K562 (cell line): ENCODE results near the gene FKBP8. TPM values are rescaled to one million over a fixed set of nuclear protein-coding genes. Genes with fewer than 3 reads are reported as not detected.

Experiments used
- AFF1 ChIP-seq, 2 experiments: fragments of 450-650 bp; IDR thresholded peaks; 2 replicates each; pipeline ENCODE4 v1.6.1; 2018; ENCODE audit warnings: mild to moderate bottlenecking in 2 of 2, low read depth in 1 of 2; ENCODE audit not compliant: partially characterized antibody in 2 of 2
- CREB5 ChIP-seq: fragments of 250-450 bp; sonication (Bioruptor Pico); IDR thresholded peaks from 2 replicates; pipeline ENCODE4 v1.5.0; 2020; ENCODE audit warnings: mild to moderate bottlenecking
- CREM ChIP-seq: IDR thresholded peaks from 2 replicates; pipeline ENCODE4 v1.6.1; 2014; ENCODE audit warnings: antibody characterized with exemption, low read depth
- ELK3 ChIP-seq: fragments of 450-650 bp; formaldehyde crosslinking; IDR thresholded peaks from 2 replicates; pipeline ENCODE4 v1.4.0; 2020; ENCODE audit warnings: mild to moderate bottlenecking
- FOXK1 ChIP-seq: sonication (generic); formaldehyde crosslinking; IDR thresholded peaks from 2 replicates; pipeline ENCODE4 v1.8.0; 2022; ENCODE audit warnings: missing genetic modification reagents, mild to moderate bottlenecking, borderline replicate concordance
- NR2C2 ChIP-seq, 2 experiments: fragments of 200-800 bp in 1 of 2; sonication (Bioruptor generic) in 1 of 2; sonication (generic) in 1 of 2; formaldehyde crosslinking in 1 of 2; IDR thresholded peaks; 2 replicates each; pipeline versions ENCODE4 v1.6.1 to v1.8.0; 2016 to 2022; ENCODE audit warnings: mild to moderate bottlenecking in 1 of 2, missing compliant biosample characterization in 1 of 2, missing genetic modification characterization in 1 of 2, missing genetic modification reagents in 1 of 2
- PHTF2 ChIP-seq: fragments of 250-450 bp; sonication (Bioruptor Pico); IDR thresholded peaks from 2 replicates; pipeline ENCODE4 v1.5.0; 2021; ENCODE audit warnings: mild to moderate bottlenecking
- PYGO2 ChIP-seq: fragments of 450-650 bp; IDR thresholded peaks from 2 replicates; pipeline ENCODE4 v1.6.1; 2016; ENCODE audit warnings: mild to moderate bottlenecking, missing genetic modification characterization, moderate library complexity, missing compliant biosample characterization
- RAD51 ChIP-seq: fragments of 450-650 bp; IDR thresholded peaks from 2 replicates; pipeline ENCODE4 v1.7.1; 2016; ENCODE audit warnings: low read depth, mild to moderate bottlenecking, borderline replicate concordance
- SIX5 ChIP-seq, 2 experiments: IDR thresholded peaks; 2 replicates each; pipeline ENCODE4 v1.6.1; 2011; ENCODE audit warnings: low read length in 2 of 2, borderline replicate concordance in 1 of 2, low read depth in 1 of 2, mild to moderate bottlenecking in 1 of 2, moderate library complexity in 1 of 2; ENCODE audit not compliant: insufficient read depth in 1 of 2
- TBL1XR1 ChIP-seq, 2 experiments: IDR thresholded peaks; 2 replicates each; pipeline ENCODE4 v1.6.1; 2012; ENCODE audit warnings: improper control_type of control experiment in 2 of 2, low read length in 2 of 2, mild to moderate bottlenecking in 1 of 2
- USF2 ChIP-seq: sonication (generic); formaldehyde crosslinking; IDR thresholded peaks from 2 replicates; pipeline ENCODE4 v1.5.0; 2020; ENCODE audit warnings: missing genetic modification reagents
- ZBTB7A ChIP-seq: IDR thresholded peaks from 2 replicates; pipeline ENCODE4 v1.6.1; 2011; ENCODE audit warnings: low read depth, mild to moderate bottlenecking, low read length, moderate library complexity, borderline replicate concordance; ENCODE audit not compliant: control insufficient read depth
- ZNF133 ChIP-seq: fragments of 250-450 bp; sonication (Bioruptor Pico); IDR thresholded peaks from 2 replicates; pipeline ENCODE4 v1.4.0; 2020; ENCODE audit warnings: mild to moderate bottlenecking
- ZNF165 ChIP-seq: fragments of 250-450 bp; sonication (Bioruptor Pico); IDR thresholded peaks from 2 replicates; pipeline ENCODE4 v1.4.0; 2020; ENCODE audit warnings: borderline replicate concordance
- ZNF174 ChIP-seq: fragments of 250-450 bp; sonication (Bioruptor Pico); IDR thresholded peaks from 2 replicates; pipeline ENCODE4 v1.4.0; 2020; ENCODE audit warnings: mild to moderate bottlenecking
- ZNF282 ChIP-seq: sonication (generic); formaldehyde crosslinking; IDR thresholded peaks from 2 replicates; pipeline ENCODE4 v1.8.1; 2023; ENCODE audit warnings: missing genetic modification reagents
- ZNF354B ChIP-seq: fragments of 250-450 bp; sonication (Bioruptor Pico); IDR thresholded peaks from 2 replicates; pipeline ENCODE4 v1.4.0; 2020
- ZNF644 ChIP-seq: fragments of 200-800 bp; sonication (Bioruptor generic); IDR thresholded peaks from 2 replicates; pipeline ENCODE4 v1.6.1; 2016; ENCODE audit warnings: low read depth, missing genetic modification characterization, missing compliant biosample characterization
- ZNF707 ChIP-seq: fragments of 250-450 bp; sonication (Bioruptor Pico); conservative IDR thresholded peaks from 2 replicates; pipeline ENCODE4 v1.8.0; 2022; ENCODE audit warnings: inconsistent platforms, mild to moderate bottlenecking, moderate library complexity
- polyA plus RNA-seq, 8 experiments: library from polyadenylated mRNA; depleted of rRNA in 4 of 8; stranded (reverse) in 5 of 8; unstranded in 3 of 8; fragments of >200 nt; fragmentation: Nextera tagmentation in 2 of 8; fragmentation: Illumina TruSeq in 1 of 8; extraction: Ambion mirVana in 2 of 8; extraction: Trizol in 1 of 8; gene quantifications; 2 replicates each; pipeline versions ENCODE4 v1.2.1 to v1.2.3, GENCODE V29; 2011 to 2014; ENCODE audit warnings: inconsistent platforms in 1 of 8, missing spikeins in 1 of 8
- total RNA-seq, 7 experiments: library from RNA; depleted of rRNA in 6 of 7; stranded (reverse); fragments of >200 nt in 6 of 7; fragmentation: Illumina TruSeq in 2 of 7; extraction: Trizol in 2 of 7; gene quantifications; 2 replicates each; pipeline versions ENCODE4 v1.2.1 to v1.2.3, GENCODE V29; 2011 to 2021; ENCODE audit warnings: low replicate concordance in 1 of 7

FKBP8 gene
- total and polyA plus RNA-seq, 9 of the 15 experiments (the other 6 are each of a cell fraction or from before 2014, with no cell fraction given), result 0.46 to 236 (median 104) TPM

GRCh38 chr19:18588611-18589379, 45.4 kb upstream of the FKBP8 start, which contains the start of gene REX1BD (continued):
- TF ChIP-seq ELK3 (CRISPR knock-in tag) (no peak), AFF1 (IDR thresholded peaks at IDR 0.05; ENCODE audit: low read depth in 1 of 2, partially characterized antibody in 2 of 2) (peak in 1 of 2 experiments; percentile 68), FOXK1 (CRISPR knock-in tag) (no peak), RAD51 (no peak), PHTF2 (CRISPR knock-in tag) (no peak), ZNF354B (CRISPR knock-in tag) (0 out of 2 replicates have a peak, but pooled peaks have one; percentile 3), ZBTB7A (peak; percentile 97), SIX5 (IDR thresholded peaks at IDR 0.05; ENCODE audit: borderline replicate concordance in 1 of 2, insufficient read depth in 1 of 2, low read depth in 1 of 2, low read length in 2 of 2) (no peak), CREM (peak; percentile 62), TBL1XR1 (IDR thresholded peaks at IDR 0.05; ENCODE audit: low read length in 2 of 2) (0 out of 4 replicates have a peak, but pooled peaks of 1 of the 2 experiments have one; percentile 31), CREB5 (no peak), PYGO2 (tag) (no peak), ZNF165 (CRISPR knock-in tag) (peak; percentile 38; the same call in 1 of the 2 replicates), ZNF282 (CRISPR knock-in tag) (no peak; the same call in 1 of the 2 replicates), ZNF133 (CRISPR knock-in tag) (no peak), ZNF707 (0 out of 2 replicates have a peak, but pooled peaks have one; percentile 23), USF2 (CRISPR knock-in tag) (no peak), ZNF174 (CRISPR knock-in tag) (no peak), ZNF644 (no peak), NR2C2 (CRISPR knock-in tag; IDR thresholded peaks at IDR 0.05) (peak; percentile 55; the same call in 1 of the 2 replicates), NR2C2 (tag; IDR thresholded peaks at IDR 0.05) (peak; percentile 22; the same call in 1 of the 2 replicates)
